PC-3 (cell line): ENCODE results near the gene DPYSL4. TPM values are rescaled to one million over a fixed set of nuclear protein-coding genes. Genes with fewer than 3 reads are reported as not detected.

Source experiments
- ATAC-seq: fragments of 200-7000 bp; cut with Tn5 transposase; 2 replicates; pipeline ENCODE4 v1.9.1; 2020; ENCODE audit warnings: mild to moderate bottlenecking, moderate library complexity
- BruUV-seq: library from RNA; stranded (reverse); fragments of 400-500 nt; replicated peaks from 2 replicates; lab custom pipeline; 2021; lab: Mats Ljungman, UMichigan
- CTCF ChIA-PET: fragments of 300-600 bp; sonication (Branson Sonifier 250); formaldehyde crosslinking; loops from one replicate; lab custom pipeline; 2022; ENCODE audit warnings: antibody characterized with exemption; lab: Charles Lee
- POLR2A ChIA-PET: fragments of 300-600 bp; sonication (Branson Sonifier 250); formaldehyde crosslinking; loops from one replicate; lab custom pipeline; 2022; ENCODE audit warnings: antibody characterized with exemption; ENCODE audit not compliant: unreplicated experiment; lab: Charles Lee
- DNase-seq: peaks from one replicate; pipeline ENCODE4 v3.0.0-alpha.2; 2015
- H2AFZ ChIP-seq: fragments of 300-600 bp; sonication (generic); 2 replicates; pipeline ENCODE4 v1.6.0; 2016; ENCODE audit warnings: antibody characterized with exemption, low read length
- H3F3A ChIP-seq: fragments of 300-600 bp; sonication (generic); one replicate; pipeline ENCODE4 v1.6.0; 2017; ENCODE audit warnings: antibody characterized with exemption, low read length, control low read depth, mild to moderate bottlenecking; ENCODE audit not compliant: unreplicated experiment
- H3K27ac ChIP-seq: fragments of 300-600 bp; sonication (generic); 2 replicates; pipeline ENCODE4 v1.5.1; 2016; ENCODE audit warnings: mild to moderate bottlenecking, low read length
- H3K27me3 ChIP-seq: fragments of 300-600 bp; sonication (generic); 2 replicates; pipeline ENCODE4 v1.6.1; 2016; ENCODE audit warnings: low read length, mixed read lengths
- H3K36me3 ChIP-seq: fragments of 300-600 bp; sonication (generic); 2 replicates; pipeline ENCODE4 v1.6.1; 2016; ENCODE audit warnings: low read depth, mixed run types, low read length, mixed read lengths
- H3K4me1 ChIP-seq: fragments of 300-600 bp; sonication (generic); 2 replicates; pipeline ENCODE4 v1.5.1; 2016; ENCODE audit warnings: low read length; ENCODE audit not compliant: insufficient read depth
- H3K4me2 ChIP-seq: fragments of 300-600 bp; sonication (generic); 2 replicates; pipeline ENCODE4 v1.6.0; 2016; ENCODE audit warnings: low read length
- H3K4me3 ChIP-seq: fragments of 300-600 bp; sonication (generic); 2 replicates; pipeline ENCODE4 v1.5.1; 2016; ENCODE audit warnings: mild to moderate bottlenecking, low read length, mixed read lengths
- H3K79me2 ChIP-seq: fragments of 300-600 bp; sonication (generic); 2 replicates; pipeline ENCODE4 v1.6.1; 2017; ENCODE audit warnings: low read length, mixed read lengths
- H3K9ac ChIP-seq: fragments of 300-600 bp; sonication (generic); 2 replicates; pipeline ENCODE4 v1.6.0; 2016; ENCODE audit warnings: mild to moderate bottlenecking, low read length
- H3K9me2 ChIP-seq: fragments of 300-600 bp; sonication (generic); replicated peaks from 2 replicates; pipeline ENCODE4 v1.6.1; 2016; ENCODE audit warnings: mixed run types, low read length, mixed read lengths
- H3K9me3 ChIP-seq: fragments of 300-600 bp; sonication (generic); 2 replicates; pipeline ENCODE4 v1.6.1; 2016; ENCODE audit warnings: low read length, mixed read lengths
- H4K20me1 ChIP-seq: fragments of 300-600 bp; sonication (generic); 2 replicates; pipeline ENCODE4 v1.6.1; 2016; ENCODE audit warnings: low read length, mixed read lengths
- CTCF ChIP-seq: fragments of 300-600 bp; sonication (generic); conservative IDR thresholded peaks from 2 replicates; pipeline ENCODE4 v1.5.1; 2017; ENCODE audit warnings: antibody characterized with exemption, low read depth, mild to moderate bottlenecking, low read length
- EZH2 ChIP-seq: fragments of 300-600 bp; sonication (generic); IDR thresholded peaks from one replicate; pipeline ENCODE4 v1.6.1; 2017; ENCODE audit warnings: antibody characterized with exemption, mild to moderate bottlenecking, low read length; ENCODE audit not compliant: unreplicated experiment
- EZH2phosphoT487 ChIP-seq: fragments of 300-600 bp; sonication (generic); IDR thresholded peaks from 2 replicates; pipeline ENCODE4 v1.6.1; 2018; ENCODE audit warnings: mild to moderate bottlenecking, antibody characterized with exemption, low read length, borderline replicate concordance
- intact Hi-C: fragments of 100-400 bp; cut with micrococcal nuclease; formaldehyde crosslinking; loops from 2 replicates; pipeline ENCODE4 v1.9.0; 2023
- total RNA-seq: library from RNA; depleted of rRNA; stranded (reverse); fragments of >200 nt; gene quantifications from 2 replicates; pipeline ENCODE4 v1.2.3, GENCODE V29; 2014

DPYSL4 gene
- total RNA-seq, 1 experiment from 2014 or later = 10.2 TPM

GRCh38 chr10:132205650-132206376 is 19.1 kb downstream of the DPYSL4 start:
- Histone ChIP-seq H3K4me3 (no peak overlapping the region), H3K36me3 (no peaks in the 10 kb centered on the region), H3K27me3 (no peaks in the 10 kb centered on the region), H3K4me1 (no peaks in the 10 kb centered on the region), H3K9me3 (no peaks in the 10 kb centered on the region), H3K27ac (no peak overlapping the region), H3K9me2 (no peaks in the 10 kb centered on the region), H3F3A (no peaks in the 10 kb centered on the region), H3K79me2 (no peaks in the 10 kb centered on the region), H2AFZ (no peak overlapping the region), H3K9ac (no peak overlapping the region), H4K20me1 (no peaks in the 10 kb centered on the region), H3K4me2 (no peak overlapping the region)
- intact Hi-C loops = no loop called here
- POLR2A ChIA-PET = no interaction called here
- no peak for TF ChIP-seq EZH2phosphoT487
- TF ChIP-seq EZH2 = no peak
- no peak for TF ChIP-seq CTCF
- ATAC-seq (no peak), DNase-seq (no peak)
- BruUV-seq = no TSS peak
- CTCF ChIA-PET = no interaction called here

GRCh38 chr10:132206377-132206745 is 19.6 kb downstream of the DPYSL4 start:
- Histone ChIP-seq H3K4me2 (no peak overlapping the region), H2AFZ (no peak overlapping the region), H3K36me3 (no peaks in the 10 kb centered on the region), H3K4me3 (no peak overlapping the region), H3F3A (no peaks in the 10 kb centered on the region), H4K20me1 (no peaks in the 10 kb centered on the region), H3K27me3 (no peaks in the 10 kb centered on the region), H3K9me2 (no peaks in the 10 kb centered on the region), H3K27ac (no peak overlapping the region), H3K4me1 (no peaks in the 10 kb centered on the region), H3K9me3 (no peaks in the 10 kb centered on the region), H3K9ac (no peak overlapping the region), H3K79me2 (no peaks in the 10 kb centered on the region)
- no TSS peak for BruUV-seq
- CTCF ChIA-PET = no interaction called here
- intact Hi-C loops = no loop called here
- ATAC-seq (no peak), DNase-seq (no peak)
- TF ChIP-seq EZH2phosphoT487 (no peak), CTCF (no peak), EZH2 (no peak)
- POLR2A ChIA-PET = no interaction called here

GRCh38 chr10:132206806-132207535 is 20.2 kb downstream of the DPYSL4 start:
- H2AFZ ChIP-seq = no peak overlapping the region
- TF ChIP-seq EZH2 (no peak), CTCF (no peak), EZH2phosphoT487 (no peak)
- intact Hi-C loops = no loop called here
- no TSS peak for BruUV-seq
- H3K4me2 ChIP-seq = no peak overlapping the region
- no peaks in the 10 kb centered on the region for H3F3A ChIP-seq
- no peak overlapping the region for H3K4me3 ChIP-seq
- no peaks in the 10 kb centered on the region for H3K27me3 ChIP-seq
- H3K36me3 ChIP-seq = no peaks in the 10 kb centered on the region
- ATAC-seq = no peak
- ChIA-PET CTCF (no interaction called here), POLR2A (no interaction called here)
- no peaks in the 10 kb centered on the region for H3K79me2 ChIP-seq
- no peak overlapping the region for H3K27ac ChIP-seq
- H4K20me1 ChIP-seq = no peaks in the 10 kb centered on the region
- no peaks in the 10 kb centered on the region for H3K9me3 ChIP-seq
- no peak overlapping the region for H3K9ac ChIP-seq
- DNase-seq = no peak
- H3K9me2 ChIP-seq = no peaks in the 10 kb centered on the region
- H3K4me1 ChIP-seq = no peaks in the 10 kb centered on the region
